ENCODE data around the gene MTCH2. TPM values are rescaled to one million over a fixed set of nuclear protein-coding genes. Genes with fewer than 3 reads are reported as not detected.
"Not testable (repeated sequence)": the region's sequence is repeated elsewhere in the genome, so short reads cannot be mapped to it uniquely, and the experiment has no call there.

MTCH2 gene
- polyA plus RNA-seq, 1 donor from 2014 or later, result 123 TPM

- H3K4me3 ChIP-seq (ENCODE audit: low read length); H3K9me3 ChIP-seq (ENCODE audit: low read length); H3F3A ChIP-seq (ENCODE audit: insufficient read depth, low read length, poor library complexity, severe bottlenecking); H3K27ac ChIP-seq (ENCODE audit: low read length); H3K4me2 ChIP-seq (ENCODE audit: low read length); H3K9me2 ChIP-seq (ENCODE audit: insufficient read depth, low read length); H3K36me3 ChIP-seq (ENCODE audit: insufficient read depth, low read length); H2AFZ ChIP-seq (ENCODE audit: low read depth, low read length); H3K9ac ChIP-seq (ENCODE audit: low read length); H3K27me3 ChIP-seq (ENCODE audit: insufficient read depth, low read depth, low read length); H4K20me1 ChIP-seq (ENCODE audit: insufficient read depth): not testable (repeated sequence)
- peaks cover 10% of the 10 kb centered on the region for H3K79me2 ChIP-seq (replicated peaks; ENCODE audit: insufficient read depth, low read length)
Measured at GRCh38 chr11:47636331-47636730, 6.0 kb downstream of the MTCH2 start.

GRCh38 chr11:47631473-47631872, 10.9 kb downstream of the MTCH2 start:
- Histone ChIP-seq H3K36me3 (ENCODE audit: insufficient read depth, low read length) (peaks cover 14% of the 10 kb centered on the region), H3K9me3 (ENCODE audit: low read length) (no peaks in the 10 kb centered on the region), H3F3A (ENCODE audit: insufficient read depth, low read length, poor library complexity, severe bottlenecking) (no peaks in the 10 kb centered on the region), H4K20me1 (ENCODE audit: insufficient read depth) (no peaks in the 10 kb centered on the region), H3K9ac (ENCODE audit: low read length) (no peak overlapping the region), H3K4me2 (ENCODE audit: low read length) (no peak overlapping the region), H3K27ac (ENCODE audit: low read length) (no peak overlapping the region), H3K27me3 (ENCODE audit: insufficient read depth, low read depth, low read length) (no peaks in the 10 kb centered on the region), H3K79me2 (replicated peaks; ENCODE audit: insufficient read depth, low read length) (no peaks in the 10 kb centered on the region), H2AFZ (ENCODE audit: low read depth, low read length) (no peak overlapping the region), H3K4me3 (ENCODE audit: low read length) (no peak overlapping the region), H3K9me2 (ENCODE audit: insufficient read depth, low read length) (no peaks in the 10 kb centered on the region)
- TF ChIP-seq MXI1 (conservative IDR thresholded peaks at IDR 0.05; ENCODE audit: poor library complexity, severe bottlenecking), result no peak
- TF ChIP-seq EP300 (conservative IDR thresholded peaks at IDR 0.05; ENCODE audit: poor library complexity, severe bottlenecking), result no peak
- TF ChIP-seq RAD21 (conservative IDR thresholded peaks at IDR 0.05), result no peak
- no peak for TF ChIP-seq TAF1 (IDR thresholded peaks at IDR 0.05; ENCODE audit: low read depth)
- no peak for TF ChIP-seq POLR2AphosphoS5 (IDR thresholded peaks at IDR 0.05)
- TF ChIP-seq EZH2 (IDR thresholded peaks at IDR 0.05; ENCODE audit: borderline replicate concordance, insufficient read depth, low read length, poor library complexity, severe bottlenecking), result no peak
- no peak for TF ChIP-seq CTCF (IDR thresholded peaks at IDR 0.05; ENCODE audit: poor library complexity, severe bottlenecking)
- no peak for TF ChIP-seq SMC3 (conservative IDR thresholded peaks at IDR 0.05; ENCODE audit: poor library complexity)
- no peak for TF ChIP-seq REST (IDR thresholded peaks at IDR 0.05; ENCODE audit: borderline replicate concordance)

GRCh38 chr11:47628026-47628425, 14.3 kb downstream of the MTCH2 start:
- H3K9ac ChIP-seq (ENCODE audit: low read length), result no peak overlapping the region
- H3K27me3 ChIP-seq (ENCODE audit: insufficient read depth, low read depth, low read length), result no peaks in the 10 kb centered on the region
- no peak overlapping the region for H3K4me2 ChIP-seq (ENCODE audit: low read length)
- no peaks in the 10 kb centered on the region for H3K9me3 ChIP-seq (ENCODE audit: low read length)
- H3K27ac ChIP-seq (ENCODE audit: low read length), result no peak overlapping the region
- no peaks in the 10 kb centered on the region for H3K9me2 ChIP-seq (ENCODE audit: insufficient read depth, low read length)
- H3K36me3 ChIP-seq (ENCODE audit: insufficient read depth, low read length), result peaks cover 10% of the 10 kb centered on the region
- H4K20me1 ChIP-seq (ENCODE audit: insufficient read depth), result no peaks in the 10 kb centered on the region
- no peak overlapping the region for H3K4me3 ChIP-seq (ENCODE audit: low read length)
- no peaks in the 10 kb centered on the region for H3F3A ChIP-seq (ENCODE audit: insufficient read depth, low read length, poor library complexity, severe bottlenecking)
- H3K79me2 ChIP-seq (replicated peaks; ENCODE audit: insufficient read depth, low read length), result no peaks in the 10 kb centered on the region
- H2AFZ ChIP-seq (ENCODE audit: low read depth, low read length), result no peak overlapping the region
- TF ChIP-seq RAD21 (conservative IDR thresholded peaks at IDR 0.05) (no peak), EP300 (conservative IDR thresholded peaks at IDR 0.05; ENCODE audit: poor library complexity, severe bottlenecking) (no peak), TAF1 (IDR thresholded peaks at IDR 0.05; ENCODE audit: low read depth) (no peak), CTCF (IDR thresholded peaks at IDR 0.05; ENCODE audit: poor library complexity, severe bottlenecking) (no peak), EZH2 (IDR thresholded peaks at IDR 0.05; ENCODE audit: borderline replicate concordance, insufficient read depth, low read length, poor library complexity, severe bottlenecking) (no peak), SMC3 (conservative IDR thresholded peaks at IDR 0.05; ENCODE audit: poor library complexity) (no peak), REST (IDR thresholded peaks at IDR 0.05; ENCODE audit: borderline replicate concordance) (no peak), POLR2AphosphoS5 (IDR thresholded peaks at IDR 0.05) (no peak), MXI1 (conservative IDR thresholded peaks at IDR 0.05; ENCODE audit: poor library complexity, severe bottlenecking) (no peak)
